GM21390 (cell line): ENCODE measurements around the gene KRTAP5-9.
"Not testable (repeated sequence)": the region's sequence is repeated elsewhere in the genome, so short reads cannot be mapped to it uniquely, and the experiment has no call there.

Experiments used
- ATAC-seq: cut with Tn5 transposase; IDR thresholded peaks from one replicate; pipeline ENCODE4 v1.9.1; 2021; ENCODE audit not compliant: unreplicated experiment

The KRTAP5-9 gene

GRCh38 chr11:71532036-71532610 is 16.1 kb upstream of the KRTAP5-9 start:
- no peak for ATAC-seq

DNA sequence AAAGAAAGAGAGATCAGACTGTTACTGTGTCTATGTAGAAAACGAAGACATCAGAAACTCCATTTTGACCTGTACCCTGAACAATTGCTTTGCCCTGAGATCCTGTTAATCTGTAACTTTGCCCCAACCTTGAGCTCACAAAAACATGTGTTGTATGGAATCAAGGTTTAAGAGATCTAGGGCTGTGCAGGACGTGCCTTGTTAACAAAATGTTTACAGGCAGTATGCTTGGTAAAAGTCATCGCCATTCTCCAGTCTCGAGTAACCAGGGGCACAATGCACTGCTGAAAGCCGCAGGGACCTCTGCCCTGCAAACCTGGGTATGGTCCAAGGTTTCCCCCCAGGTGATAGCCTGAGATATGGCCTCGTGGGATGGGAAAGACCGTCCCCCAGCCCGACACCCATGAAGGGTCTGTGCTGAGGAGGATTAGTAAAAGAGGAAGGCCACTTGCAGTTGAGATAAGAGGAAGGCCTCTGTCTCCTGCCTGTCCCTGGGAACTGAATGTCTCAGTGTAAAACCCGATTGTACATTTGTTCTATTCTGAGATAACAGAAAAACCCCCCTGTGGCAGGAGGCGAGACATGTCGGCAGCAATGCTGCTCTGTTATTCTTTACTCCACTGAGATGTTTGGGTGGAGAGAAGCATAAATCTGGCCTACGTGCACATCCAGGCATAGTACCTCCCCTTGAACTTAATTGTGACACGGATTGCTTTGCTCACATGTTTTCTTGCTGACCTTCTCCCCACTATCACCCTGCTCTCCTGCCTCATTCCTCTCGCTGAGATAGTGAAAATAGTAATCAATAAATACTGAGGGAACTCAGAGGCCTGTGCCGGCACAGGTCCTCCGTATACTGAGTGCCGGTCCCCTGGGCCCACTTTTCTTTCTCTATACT is 13.3 kb upstream of the KRTAP5-9 start:
- not testable (repeated sequence) for ATAC-seq

- ATAC-seq, result no peak
Observed at GRCh38 chr11:71535825-71536224, 12.4 kb upstream of the KRTAP5-9 start.

DNA sequence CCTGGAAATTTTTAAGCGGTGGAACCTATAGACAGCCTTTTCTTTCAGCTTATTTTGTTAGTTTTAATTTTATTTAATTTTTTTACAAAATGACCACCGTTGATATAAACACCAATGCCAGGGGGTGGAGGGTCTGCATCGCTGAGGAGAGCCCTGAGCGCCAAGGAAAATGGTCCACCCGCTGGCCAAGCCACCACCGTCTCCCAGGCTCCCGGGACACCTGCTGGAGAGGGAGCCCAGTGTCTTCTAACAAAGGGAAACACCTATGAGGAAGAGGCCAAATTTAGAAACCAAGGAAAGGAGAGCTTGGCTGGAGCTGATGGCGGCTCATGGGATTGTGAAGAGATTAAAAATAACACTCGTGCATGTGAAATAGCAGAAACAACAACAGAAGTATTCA is 10.7 kb upstream of the KRTAP5-9 start:
- ATAC-seq, result no peak

DNA sequence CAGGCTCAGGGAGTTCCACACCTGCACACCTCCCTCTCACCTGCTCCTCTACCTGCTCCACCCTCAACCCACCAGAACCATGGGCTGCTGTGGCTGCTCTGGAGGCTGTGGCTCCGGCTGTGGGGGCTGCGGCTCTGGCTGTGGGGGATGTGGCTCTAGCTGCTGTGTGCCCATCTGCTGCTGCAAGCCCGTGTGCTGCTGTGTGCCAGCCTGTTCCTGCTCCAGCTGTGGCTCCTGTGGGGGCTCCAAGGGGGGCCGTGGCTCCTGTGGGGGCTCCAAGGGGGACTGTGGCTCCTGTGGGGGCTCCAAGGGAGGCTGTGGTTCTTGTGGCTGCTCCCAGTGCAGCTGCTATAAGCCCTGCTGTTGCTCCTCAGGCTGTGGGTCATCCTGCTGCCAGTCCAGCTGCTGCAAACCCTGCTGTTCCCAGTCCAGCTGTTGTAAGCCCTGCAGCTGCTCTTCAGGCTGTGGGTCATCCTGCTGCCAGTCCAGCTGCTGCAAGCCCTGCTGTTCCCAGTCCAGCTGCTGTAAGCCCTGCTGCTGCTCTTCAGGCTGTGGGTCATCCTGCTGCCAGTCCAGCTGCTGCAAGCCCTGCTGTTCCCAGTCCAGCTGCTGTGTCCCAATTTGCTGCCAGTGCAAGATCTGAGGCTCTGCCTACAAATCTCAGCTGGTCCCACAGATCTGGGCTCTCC is 10.1 kb upstream of the KRTAP5-9 start, which contains the start of gene KRTAP5-8:
KRTAP5-8 (plus strand) TSS at position 49 of the 689 bp plus-strand sequence; CDS start at position 80, 31 bp downstream.
- ATAC-seq, result not testable (repeated sequence)

GRCh38 chr11:71538666-71538990 is 9.6 kb upstream of the KRTAP5-9 start:
- ATAC-seq, result no peak

GRCh38 chr11:71539017-71539416 is 9.2 kb upstream of the KRTAP5-9 start:
- no peak for ATAC-seq

GRCh38 chr11:71539971-71540370 is 8.2 kb upstream of the KRTAP5-9 start:
- peak; percentile 55 for ATAC-seq

DNA sequence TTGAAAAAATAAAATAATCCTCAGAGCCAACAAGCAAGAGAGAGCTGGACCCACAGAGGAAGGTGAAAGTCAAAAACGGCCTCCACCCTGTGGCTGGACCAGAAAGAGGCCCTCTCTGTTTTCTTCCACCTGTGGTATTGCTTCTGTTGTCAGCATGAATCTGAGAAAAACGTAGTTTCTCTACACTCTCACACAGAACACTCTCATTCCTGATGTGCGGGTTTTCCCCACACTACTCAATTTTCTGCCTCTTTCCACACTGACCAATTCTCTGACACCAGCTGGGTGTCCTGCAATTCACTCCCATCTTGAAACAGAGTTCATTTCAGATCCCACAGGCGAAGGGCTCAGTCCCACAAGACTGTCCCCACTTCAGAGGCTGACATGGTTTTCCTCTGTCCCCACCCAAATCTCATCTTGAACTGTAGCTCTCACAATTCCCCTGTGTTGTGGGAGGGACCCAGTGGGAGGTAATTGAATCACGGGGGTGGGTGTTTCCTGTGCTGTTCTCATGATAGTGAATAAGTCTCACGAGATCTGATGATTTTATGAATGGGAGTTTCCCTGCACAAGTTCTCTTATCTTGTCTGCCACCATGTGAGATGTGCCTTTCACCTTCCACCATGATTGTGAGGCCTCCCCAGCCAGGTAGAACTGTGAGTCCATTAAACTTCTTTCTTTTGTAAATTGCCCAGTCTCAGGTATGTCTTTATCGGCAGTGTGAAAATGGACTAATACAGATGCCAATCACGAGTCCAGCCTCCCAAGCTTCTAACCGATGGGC is 7.5 kb upstream of the KRTAP5-9 start:
- ATAC-seq, result peak; percentile 66

DNA sequence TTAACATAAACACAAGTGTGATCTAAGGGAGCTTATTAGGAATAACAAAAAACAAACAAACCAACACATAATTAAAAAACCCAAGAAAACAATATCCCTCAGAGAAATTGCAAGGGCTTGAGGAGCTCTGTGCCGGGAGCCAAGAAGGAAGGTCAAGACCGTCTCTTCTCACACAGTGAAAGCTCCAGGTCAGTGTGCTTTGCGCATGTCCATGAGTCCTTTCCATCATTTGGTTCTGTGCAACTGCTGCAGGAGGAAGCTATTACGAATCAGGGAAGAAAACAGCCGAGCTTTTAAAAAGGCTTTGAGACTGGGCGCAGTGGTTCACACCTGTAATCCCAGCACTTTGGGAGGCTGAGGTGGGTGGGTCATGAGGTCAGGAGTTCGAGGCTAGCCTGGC is 5.8 kb upstream of the KRTAP5-9 start:
- no peak for ATAC-seq

- no peak for ATAC-seq
Observed at GRCh38 chr11:71542879-71543777, 5.1 kb upstream of the KRTAP5-9 start.

DNA sequence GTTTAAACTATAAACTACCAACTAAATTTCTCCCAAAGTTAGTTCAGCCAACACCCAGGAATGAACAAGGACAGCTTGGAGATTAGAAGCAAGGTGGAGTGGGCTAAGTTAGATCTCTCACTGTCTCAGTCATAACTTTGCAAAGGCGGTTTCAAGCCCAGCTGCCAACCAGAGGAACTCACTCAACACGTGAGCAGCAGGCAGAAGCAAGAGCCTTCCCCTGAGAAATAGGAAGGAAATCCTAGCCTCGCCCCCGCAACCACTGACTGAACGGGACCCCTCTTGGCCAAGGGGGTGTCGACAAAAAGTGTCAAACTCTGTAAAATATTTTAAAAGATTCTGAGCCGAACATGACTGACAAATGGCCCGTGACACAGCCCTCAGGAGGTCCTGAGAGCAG is 4.4 kb upstream of the KRTAP5-9 start:
- no peak for ATAC-seq

- no peak for ATAC-seq
Observed at GRCh38 chr11:71544525-71545214, 3.5 kb upstream of the KRTAP5-9 start.

DNA sequence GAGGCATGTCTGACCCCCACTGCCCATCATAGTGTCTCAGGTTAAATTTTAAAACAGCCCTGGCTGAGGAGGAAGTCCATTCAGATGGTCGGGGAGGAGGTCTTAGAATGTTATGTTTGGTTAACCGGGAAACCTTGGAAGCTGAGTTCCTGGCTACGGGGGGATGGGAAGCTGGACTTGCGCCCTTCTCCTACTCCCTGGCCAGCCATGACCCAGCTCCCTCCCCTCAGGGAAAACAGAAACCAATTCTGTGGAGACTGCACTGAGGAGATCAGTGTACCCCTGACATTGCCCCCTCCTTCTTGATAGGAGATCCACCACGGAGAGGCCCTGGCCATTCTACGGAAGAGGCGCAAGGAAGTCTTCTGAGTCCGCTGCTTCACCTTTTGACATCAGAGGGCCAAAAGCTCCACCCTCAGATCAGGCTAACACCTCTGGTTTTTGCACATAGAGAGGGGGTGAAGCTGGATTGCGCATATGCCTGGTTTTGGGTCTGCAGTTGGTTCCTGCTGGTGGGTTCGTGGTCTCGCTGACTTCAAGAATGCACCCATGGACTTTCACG is 2.7 kb upstream of the KRTAP5-9 start:
- no peak for ATAC-seq

GRCh38 chr11:71548716-71549151 is 514 bp downstream of the KRTAP5-9 start:
- ATAC-seq, result no peak

- no peak for ATAC-seq
Observed at GRCh38 chr11:71551711-71552110, 3.5 kb downstream of the KRTAP5-9 start.

GRCh38 chr11:71554996-71555395 is 6.8 kb downstream of the KRTAP5-9 start:
- no peak for ATAC-seq

DNA sequence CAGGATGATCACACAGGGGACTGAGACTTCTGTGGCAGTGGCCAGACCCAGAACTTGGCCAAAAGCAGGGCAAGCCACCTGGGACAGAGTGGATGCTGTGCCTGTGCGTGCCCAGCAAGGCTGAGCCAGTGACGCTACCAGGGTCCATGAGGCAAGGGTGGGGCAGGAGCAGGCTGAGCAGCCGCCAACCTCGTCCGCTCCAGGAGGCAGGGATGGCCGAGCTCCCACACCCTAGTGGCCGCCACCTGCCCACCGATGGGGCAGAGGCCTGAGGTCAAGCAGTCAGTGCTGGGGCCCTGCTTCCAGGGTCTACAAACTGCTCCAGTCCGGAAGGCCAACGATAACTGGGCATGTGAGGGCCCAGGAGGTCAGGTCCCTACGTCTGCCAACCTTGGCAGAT is 7.3 kb downstream of the KRTAP5-9 start:
- ATAC-seq, result no peak

GRCh38 chr11:71556018-71556417 is 7.8 kb downstream of the KRTAP5-9 start:
- ATAC-seq, result no peak
